HEK293 (cell line): ENCODE data around the gene SUSD3.

Experiments used
- CTCF ChIA-PET: fragments of 350-600 bp; formaldehyde crosslinking; extraction: SDS; loops from one replicate; lab custom pipeline; 2021; ENCODE audit warnings: antibody characterized with exemption; lab: Yijun Ruan, JAX
- POLR2A ChIA-PET: fragments of 300-600 bp; formaldehyde crosslinking; extraction: SDS; loops from one replicate; lab custom pipeline; 2020; ENCODE audit warnings: antibody characterized with exemption, inconsistent platforms; lab: Yijun Ruan, JAX
- H3K27ac ChIP-seq: fragments of 200-500 bp; sonication (Bioruptor generic); 2 replicates; pipeline ENCODE4 v1.5.1; 2014; ENCODE audit warnings: low read depth, low read length, control low read depth, inconsistent platforms; ENCODE audit errors: extremely low read depth
- H3K36me3 ChIP-seq, 2 experiments: fragments of 200-500 bp in 1 of 2; sonication (Bioruptor generic) in 1 of 2; 1 replicate in 1 of 2; 2 replicates in 1 of 2; pipeline ENCODE4 v1.5.1; 2014 to 2017; ENCODE audit warnings: inconsistent platforms in 2 of 2, low read length in 2 of 2; ENCODE audit not compliant: control insufficient read depth in 2 of 2, insufficient read depth in 1 of 2
- H3K4me1 ChIP-seq: fragments of 200-500 bp; sonication (Bioruptor generic); 2 replicates; pipeline ENCODE4 v1.5.1; 2014; ENCODE audit warnings: mild to moderate bottlenecking, low read length, inconsistent platforms; ENCODE audit not compliant: control insufficient read depth, insufficient read depth
- H3K4me3 ChIP-seq: 2 replicates; pipeline ENCODE4 v1.5.1; 2011; ENCODE audit warnings: low read depth, mild to moderate bottlenecking, control low read depth, low read length, moderate library complexity
- H3K9me3 ChIP-seq: fragments of 200-500 bp; sonication (Bioruptor generic); 2 replicates; pipeline ENCODE4 v1.5.1; 2014; ENCODE audit warnings: low read depth, low read length, inconsistent platforms; ENCODE audit not compliant: control insufficient read depth, insufficient read depth
- IKZF3 ChIP-seq: fragments of 450-650 bp; IDR thresholded peaks from 2 replicates; pipeline ENCODE4 v1.5.0; 2018; ENCODE audit warnings: missing biosample characterization, mild to moderate bottlenecking, missing genetic modification characterization, moderate library complexity
- KLF10 ChIP-seq: fragments of 450-650 bp; IDR thresholded peaks from 2 replicates; pipeline ENCODE4 v1.5.1; 2018; ENCODE audit warnings: missing biosample characterization, mild to moderate bottlenecking, missing genetic modification characterization
- OSR2 ChIP-seq: fragments of 450-650 bp; formaldehyde crosslinking; IDR thresholded peaks from 2 replicates; pipeline ENCODE4 v1.5.1; 2016; ENCODE audit warnings: missing biosample characterization, missing genetic modification characterization
- REPIN1 ChIP-seq: fragments of 450-650 bp; formaldehyde crosslinking; IDR thresholded peaks from 2 replicates; pipeline ENCODE4 v1.5.1; 2017; ENCODE audit warnings: missing biosample characterization, missing genetic modification characterization, low read depth
- SETDB1 ChIP-seq: IDR thresholded peaks from one replicate; pipeline ENCODE4 v1.6.1; 2017; ENCODE audit warnings: mild to moderate bottlenecking, low read length, moderate library complexity, mixed read lengths; ENCODE audit not compliant: insufficient read length
- SP7 ChIP-seq: fragments of 450-650 bp; formaldehyde crosslinking; IDR thresholded peaks from 2 replicates; pipeline ENCODE4 v1.5.1; 2016; ENCODE audit warnings: missing biosample characterization, missing genetic modification characterization
- ZBTB17 ChIP-seq: fragments of 450-650 bp; formaldehyde crosslinking; IDR thresholded peaks from 2 replicates; pipeline ENCODE4 v1.5.1; 2016; ENCODE audit warnings: missing biosample characterization, missing genetic modification characterization
- ZBTB26 ChIP-seq: fragments of 450-650 bp; formaldehyde crosslinking; optimal IDR thresholded peaks from 2 replicates; pipeline ENCODE3; 2016; ENCODE audit warnings: missing biosample characterization, mild to moderate bottlenecking, missing genetic modification characterization
- ZNF18 ChIP-seq: fragments of 450-650 bp; formaldehyde crosslinking; IDR thresholded peaks from 2 replicates; pipeline ENCODE4 v1.5.1; 2016; ENCODE audit warnings: missing biosample characterization, missing genetic modification characterization
- ZNF184 ChIP-seq: fragments of 450-650 bp; IDR thresholded peaks from 2 replicates; pipeline ENCODE4 v1.5.1; 2018; ENCODE audit warnings: missing biosample characterization, mild to moderate bottlenecking, missing genetic modification characterization
- ZNF202 ChIP-seq: fragments of 450-650 bp; formaldehyde crosslinking; IDR thresholded peaks from 2 replicates; pipeline ENCODE4 v1.5.1; 2016; ENCODE audit warnings: missing biosample characterization, missing genetic modification characterization, borderline replicate concordance
- ZNF214 ChIP-seq: fragments of 450-650 bp; formaldehyde crosslinking; IDR thresholded peaks from 2 replicates; pipeline ENCODE4 v1.5.1; 2017; ENCODE audit warnings: missing biosample characterization, mild to moderate bottlenecking, missing genetic modification characterization, borderline replicate concordance
- ZNF248 ChIP-seq: fragments of 450-650 bp; formaldehyde crosslinking; IDR thresholded peaks from 2 replicates; pipeline ENCODE4 v1.5.1; 2017; ENCODE audit warnings: missing biosample characterization, missing genetic modification characterization
- ZNF398 ChIP-seq: fragments of 450-650 bp; formaldehyde crosslinking; IDR thresholded peaks from 2 replicates; pipeline ENCODE4 v1.5.1; 2017; ENCODE audit warnings: missing biosample characterization, missing genetic modification characterization
- ZNF426 ChIP-seq: fragments of 450-650 bp; formaldehyde crosslinking; IDR thresholded peaks from 2 replicates; pipeline ENCODE4 v1.5.1; 2017; ENCODE audit warnings: missing biosample characterization, missing genetic modification characterization, mild to moderate bottlenecking, inconsistent platforms, moderate library complexity
- ZNF488 ChIP-seq: fragments of 450-650 bp; formaldehyde crosslinking; IDR thresholded peaks from 2 replicates; pipeline ENCODE4 v1.5.1; 2016; ENCODE audit warnings: missing biosample characterization, missing genetic modification characterization
- ZNF513 ChIP-seq: fragments of 450-650 bp; IDR thresholded peaks from 2 replicates; pipeline ENCODE4 v1.5.1; 2018; ENCODE audit warnings: missing biosample characterization, missing genetic modification characterization
- ZNF561 ChIP-seq: fragments of 450-650 bp; IDR thresholded peaks from 2 replicates; pipeline ENCODE4 v1.5.1; 2018; ENCODE audit warnings: missing biosample characterization, missing genetic modification characterization, borderline replicate concordance
- ZNF624 ChIP-seq: fragments of 450-650 bp; formaldehyde crosslinking; IDR thresholded peaks from 2 replicates; pipeline ENCODE4 v1.5.1; 2017; ENCODE audit warnings: missing biosample characterization, missing genetic modification characterization
- ZNF701 ChIP-seq: fragments of 450-650 bp; formaldehyde crosslinking; IDR thresholded peaks from 2 replicates; pipeline ENCODE4 v1.5.1; 2016; ENCODE audit warnings: missing biosample characterization, missing genetic modification characterization
- ZSCAN16 ChIP-seq: fragments of 450-650 bp; formaldehyde crosslinking; IDR thresholded peaks from 2 replicates; pipeline ENCODE4 v1.5.1; 2016; ENCODE audit warnings: missing biosample characterization, missing genetic modification characterization
- ZSCAN30 ChIP-seq: fragments of 450-650 bp; IDR thresholded peaks from 2 replicates; pipeline ENCODE4 v1.5.1; 2018; ENCODE audit warnings: missing biosample characterization, mild to moderate bottlenecking, missing genetic modification characterization, moderate library complexity

SUSD3 gene

GRCh38 chr9:93064392-93065134 is 6.1 kb downstream of the SUSD3 start:
- H3K4me3 ChIP-seq: no peak overlapping the region
- no peaks in the 10 kb centered on the region for H3K36me3 ChIP-seq
- H3K9me3 ChIP-seq: no peaks in the 10 kb centered on the region
- POLR2A ChIA-PET: interaction anchor here (0.5 kb wide), 1 partner anchor 26 kb away, joined by 3 read pairs; no protein-coding TSS in a partner anchor
- H3K4me1 ChIP-seq: no peaks in the 10 kb centered on the region
- H3K27ac ChIP-seq: no peak overlapping the region
- TF ChIP-seq IKZF3: no peak
- no peak for TF ChIP-seq ZNF624
- no peak for TF ChIP-seq ZNF202 (tag by site-specific recombination)
- no peak for TF ChIP-seq ZBTB26
- no peak for TF ChIP-seq SP7
- peak; percentile 72 for TF ChIP-seq ZBTB17
- no peak for TF ChIP-seq ZNF513 (tag by site-specific recombination)
- TF ChIP-seq ZNF248 (tag by site-specific recombination): no peak
- TF ChIP-seq ZSCAN16: no peak
- TF ChIP-seq, all 188 proteins: peak for 1
- CTCF ChIA-PET: interaction anchor here (0.6 kb wide), 1 partner anchor 108 kb away, joined by 3 read pairs; no protein-coding TSS in a partner anchor

GRCh38 chr9:93065135-93065720 is 6.7 kb downstream of the SUSD3 start:
- Histone ChIP-seq H3K27ac (no peak overlapping the region), H3K36me3 (no peaks in the 10 kb centered on the region), H3K4me1 (no peaks in the 10 kb centered on the region), H3K4me3 (no peak overlapping the region), H3K9me3 (no peaks in the 10 kb centered on the region)
- ChIA-PET CTCF (no interaction called here), POLR2A (interaction anchor here (0.5 kb wide), 1 partner anchor 26 kb away, joined by 3 read pairs; no protein-coding TSS in a partner anchor)
- TF ChIP-seq SP7 (no peak), ZNF701 (no peak), ZNF561 (no peak), OSR2 (tag by site-specific recombination) (no peak), ZNF426 (no peak), KLF10 (tag by site-specific recombination) (no peak), REPIN1 (tag by site-specific recombination) (no peak)
- TF ChIP-seq, all 188 proteins: peak for 0

- CTCF ChIA-PET: interaction anchor here (0.6 to 1.4 kb wide), 2 partner anchors 38 to 87 kb away, joined by 3 to 6 read pairs; no protein-coding TSS in a partner anchor
- no peaks in the 10 kb centered on the region for H3K4me1 ChIP-seq
- no peak overlapping the region for H3K27ac ChIP-seq
- H3K36me3 ChIP-seq: no peaks in the 10 kb centered on the region
- POLR2A ChIA-PET: no interaction called here
- H3K4me3 ChIP-seq: no peak overlapping the region
- H3K9me3 ChIP-seq: no peaks in the 10 kb centered on the region
- TF ChIP-seq ZNF184 (tag by site-specific recombination) (no peak), ZNF214 (tag by site-specific recombination) (no peak), ZNF488 (tag by site-specific recombination) (no peak), ZNF398 (tag by site-specific recombination) (no peak), ZSCAN30 (tag by site-specific recombination) (no peak), SETDB1 (no peak), ZNF18 (tag by site-specific recombination) (no peak)
Observed at GRCh38 chr9:93066978-93067603, 8.6 kb downstream of the SUSD3 start.
